Neural cell (in vitro differentiated cells): ENCODE measurements around the gene PARVA. TPM values are rescaled to one million over a fixed set of nuclear protein-coding genes. Genes with fewer than 3 reads are reported as not detected.

Source experiments
- H2AFZ ChIP-seq: fragments of 200-600, 300-800 bp; sonication (generic), shearing (Covaris generic); 2 replicates; pipeline ENCODE4 v1.6.0; 2014; ENCODE audit warnings: low read depth, mild to moderate bottlenecking, antibody characterized with exemption, low read length, moderate library complexity
- H3F3A ChIP-seq: fragments of 200-600 bp; shearing (Covaris generic); 2 replicates; pipeline ENCODE4 v1.6.1; 2016; ENCODE audit warnings: mild to moderate bottlenecking, moderate library complexity, mixed read lengths, antibody characterized with exemption, low read length; ENCODE audit not compliant: insufficient read depth, poor library complexity, severe bottlenecking
- H3K27ac ChIP-seq: fragments of 200-600, 300-800 bp; sonication (generic), shearing (Covaris generic); 2 replicates; pipeline ENCODE4 v1.5.1; 2014; ENCODE audit warnings: mild to moderate bottlenecking, low read length, moderate library complexity
- H3K27me3 ChIP-seq: fragments of 300-800, 200-600 bp; sonication (generic), shearing (Covaris generic); 2 replicates; pipeline ENCODE4 v1.6.0; 2014; ENCODE audit warnings: mild to moderate bottlenecking, low read depth, low read length, moderate library complexity; ENCODE audit not compliant: insufficient read depth
- H3K36me3 ChIP-seq: fragments of 300-800, 200-600 bp; sonication (generic), shearing (Covaris generic); 2 replicates; pipeline ENCODE4 v1.5.1; 2014; ENCODE audit warnings: mild to moderate bottlenecking, antibody characterized with exemption, low read length, moderate library complexity; ENCODE audit not compliant: insufficient read depth
- H3K4me2 ChIP-seq: fragments of 300-800, 200-600 bp; sonication (generic), shearing (Covaris generic); 2 replicates; pipeline ENCODE4 v1.6.0; 2014; ENCODE audit warnings: mild to moderate bottlenecking, low read length
- H3K4me3 ChIP-seq: fragments of 300-800, 200-600 bp; sonication (generic), shearing (Covaris generic); 2 replicates; pipeline ENCODE4 v1.5.1; 2014; ENCODE audit warnings: mild to moderate bottlenecking, low read length, moderate library complexity
- H3K79me2 ChIP-seq: fragments of 200-600 bp; shearing (Covaris generic); replicated peaks from 2 replicates; pipeline ENCODE4 v1.6.0; 2014; ENCODE audit warnings: mild to moderate bottlenecking, low read length, moderate library complexity; ENCODE audit not compliant: insufficient read depth
- H3K9ac ChIP-seq: fragments of 300-800, 200-600 bp; sonication (generic), shearing (Covaris generic); 2 replicates; pipeline ENCODE4 v1.6.1; 2016; ENCODE audit warnings: mild to moderate bottlenecking, low read length, mixed read lengths
- H3K9me2 ChIP-seq: fragments of 200-600 bp; shearing (Covaris generic); 2 replicates; pipeline ENCODE4 v1.6.1; 2016; ENCODE audit warnings: mild to moderate bottlenecking, low read length, mixed read lengths; ENCODE audit not compliant: insufficient read depth
- H3K9me3 ChIP-seq: fragments of 200-600, 300-800 bp; sonication (generic), shearing (Covaris generic); 2 replicates; pipeline ENCODE4 v1.6.1; 2016; ENCODE audit warnings: mild to moderate bottlenecking, mixed run types, low read length, moderate library complexity, mixed read lengths
- H4K20me1 ChIP-seq: fragments of 200-600 bp; shearing (Covaris generic); 2 replicates; pipeline ENCODE4 v1.6.1; 2016; ENCODE audit warnings: mild to moderate bottlenecking, mixed run types; ENCODE audit not compliant: insufficient read depth
- EP300 ChIP-seq: fragments of 450-650 bp; conservative IDR thresholded peaks from 2 replicates; pipeline ENCODE4 v1.6.1; 2014; ENCODE audit warnings: antibody characterized with exemption, mild to moderate bottlenecking, moderate library complexity; ENCODE audit not compliant: poor library complexity, severe bottlenecking
- EZH2 ChIP-seq: fragments of 200-600, 300-800 bp; shearing (Covaris generic), sonication (generic); IDR thresholded peaks from 2 replicates; pipeline ENCODE4 v1.6.1; 2014; ENCODE audit warnings: antibody characterized with exemption, low read length, borderline replicate concordance, mild to moderate bottlenecking; ENCODE audit not compliant: insufficient read depth, poor library complexity, severe bottlenecking
- MXI1 ChIP-seq: fragments of 450-650 bp; conservative IDR thresholded peaks from 2 replicates; pipeline ENCODE4 v1.6.1; 2014; ENCODE audit warnings: antibody characterized with exemption, mild to moderate bottlenecking; ENCODE audit not compliant: poor library complexity, severe bottlenecking
- POLR2AphosphoS5 ChIP-seq: IDR thresholded peaks from 2 replicates; pipeline ENCODE4 v1.6.1; 2012
- RAD21 ChIP-seq: fragments of 450-650 bp; conservative IDR thresholded peaks from 2 replicates; pipeline ENCODE4 v1.6.1; 2014; ENCODE audit warnings: antibody characterized with exemption, mild to moderate bottlenecking, moderate library complexity
- SMC3 ChIP-seq: fragments of 450-650 bp; conservative IDR thresholded peaks from 2 replicates; pipeline ENCODE4 v1.6.1; 2014; ENCODE audit warnings: antibody characterized with exemption, mild to moderate bottlenecking, moderate library complexity; ENCODE audit not compliant: poor library complexity
- TAF1 ChIP-seq: IDR thresholded peaks from 2 replicates; pipeline ENCODE4 v1.6.1; 2012; ENCODE audit warnings: low read depth
- polyA plus RNA-seq: library from polyadenylated mRNA; depleted of rRNA; stranded (reverse); fragments of >200 nt; gene quantifications from 2 replicates; pipeline ENCODE4 v1.2.3, GENCODE V29; 2014
- TF ChIP-seq, protein P1 (sequence below): IDR thresholded peaks from 2 replicates; pipeline ENCODE4 v1.6.1; 2012; ENCODE audit warnings: borderline replicate concordance
- TF ChIP-seq, protein P2 (sequence below): fragments of 450-650 bp; IDR thresholded peaks from 2 replicates; pipeline ENCODE4 v1.5.1; 2014; ENCODE audit warnings: antibody characterized with exemption, mild to moderate bottlenecking, moderate library complexity; ENCODE audit not compliant: poor library complexity, severe bottlenecking

Gene PARVA
- polyA plus RNA-seq, 1 donor from 2014 or later = 0.94 TPM

DNA sequence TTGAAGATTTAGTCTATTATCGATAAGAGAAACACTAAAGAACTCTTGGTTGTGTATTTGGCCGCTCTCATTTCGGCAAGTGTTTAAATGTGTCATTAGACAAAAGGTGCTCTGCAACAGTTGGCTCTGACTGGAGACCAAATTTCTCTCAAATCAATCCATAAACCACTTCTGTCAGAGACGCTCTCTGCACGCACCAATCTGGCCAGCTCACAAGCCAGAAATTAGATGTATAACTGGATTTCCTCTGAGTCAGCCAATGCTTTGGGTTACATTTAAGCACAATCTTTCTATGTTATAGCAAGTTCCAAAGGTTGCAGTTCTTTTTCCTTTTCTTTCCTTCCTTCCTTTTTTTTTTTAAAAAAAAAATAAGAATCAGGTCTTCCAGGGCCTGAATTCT, 17.6 kb upstream of the PARVA start:
- Histone ChIP-seq H3F3A (no peaks in the 10 kb centered on the region), H3K4me2 (no peak overlapping the region), H3K27ac (no peak overlapping the region), H4K20me1 (no peaks in the 10 kb centered on the region), H3K9me3 (no peaks in the 10 kb centered on the region), H3K79me2 (no peaks in the 10 kb centered on the region), H3K36me3 (no peaks in the 10 kb centered on the region), H2AFZ (no peak overlapping the region), H3K27me3 (no peaks in the 10 kb centered on the region), H3K9ac (no peak overlapping the region), H3K4me3 (no peak overlapping the region), H3K9me2 (no peaks in the 10 kb centered on the region)
- TF ChIP-seq RAD21 (no peak), SMC3 (no peak), MXI1 (no peak), EP300 (no peak), EZH2 (no peak), POLR2AphosphoS5 (no peak), TAF1 (no peak)
- TF ChIP-seq, protein P1, sequence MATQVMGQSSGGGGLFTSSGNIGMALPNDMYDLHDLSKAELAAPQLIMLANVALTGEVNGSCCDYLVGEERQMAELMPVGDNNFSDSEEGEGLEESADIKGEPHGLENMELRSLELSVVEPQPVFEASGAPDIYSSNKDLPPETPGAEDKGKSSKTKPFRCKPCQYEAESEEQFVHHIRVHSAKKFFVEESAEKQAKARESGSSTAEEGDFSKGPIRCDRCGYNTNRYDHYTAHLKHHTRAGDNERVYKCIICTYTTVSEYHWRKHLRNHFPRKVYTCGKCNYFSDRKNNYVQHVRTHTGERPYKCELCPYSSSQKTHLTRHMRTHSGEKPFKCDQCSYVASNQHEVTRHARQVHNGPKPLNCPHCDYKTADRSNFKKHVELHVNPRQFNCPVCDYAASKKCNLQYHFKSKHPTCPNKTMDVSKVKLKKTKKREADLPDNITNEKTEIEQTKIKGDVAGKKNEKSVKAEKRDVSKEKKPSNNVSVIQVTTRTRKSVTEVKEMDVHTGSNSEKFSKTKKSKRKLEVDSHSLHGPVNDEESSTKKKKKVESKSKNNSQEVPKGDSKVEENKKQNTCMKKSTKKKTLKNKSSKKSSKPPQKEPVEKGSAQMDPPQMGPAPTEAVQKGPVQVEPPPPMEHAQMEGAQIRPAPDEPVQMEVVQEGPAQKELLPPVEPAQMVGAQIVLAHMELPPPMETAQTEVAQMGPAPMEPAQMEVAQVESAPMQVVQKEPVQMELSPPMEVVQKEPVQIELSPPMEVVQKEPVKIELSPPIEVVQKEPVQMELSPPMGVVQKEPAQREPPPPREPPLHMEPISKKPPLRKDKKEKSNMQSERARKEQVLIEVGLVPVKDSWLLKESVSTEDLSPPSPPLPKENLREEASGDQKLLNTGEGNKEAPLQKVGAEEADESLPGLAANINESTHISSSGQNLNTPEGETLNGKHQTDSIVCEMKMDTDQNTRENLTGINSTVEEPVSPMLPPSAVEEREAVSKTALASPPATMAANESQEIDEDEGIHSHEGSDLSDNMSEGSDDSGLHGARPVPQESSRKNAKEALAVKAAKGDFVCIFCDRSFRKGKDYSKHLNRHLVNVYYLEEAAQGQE = no peak
- TF ChIP-seq, protein P2, sequence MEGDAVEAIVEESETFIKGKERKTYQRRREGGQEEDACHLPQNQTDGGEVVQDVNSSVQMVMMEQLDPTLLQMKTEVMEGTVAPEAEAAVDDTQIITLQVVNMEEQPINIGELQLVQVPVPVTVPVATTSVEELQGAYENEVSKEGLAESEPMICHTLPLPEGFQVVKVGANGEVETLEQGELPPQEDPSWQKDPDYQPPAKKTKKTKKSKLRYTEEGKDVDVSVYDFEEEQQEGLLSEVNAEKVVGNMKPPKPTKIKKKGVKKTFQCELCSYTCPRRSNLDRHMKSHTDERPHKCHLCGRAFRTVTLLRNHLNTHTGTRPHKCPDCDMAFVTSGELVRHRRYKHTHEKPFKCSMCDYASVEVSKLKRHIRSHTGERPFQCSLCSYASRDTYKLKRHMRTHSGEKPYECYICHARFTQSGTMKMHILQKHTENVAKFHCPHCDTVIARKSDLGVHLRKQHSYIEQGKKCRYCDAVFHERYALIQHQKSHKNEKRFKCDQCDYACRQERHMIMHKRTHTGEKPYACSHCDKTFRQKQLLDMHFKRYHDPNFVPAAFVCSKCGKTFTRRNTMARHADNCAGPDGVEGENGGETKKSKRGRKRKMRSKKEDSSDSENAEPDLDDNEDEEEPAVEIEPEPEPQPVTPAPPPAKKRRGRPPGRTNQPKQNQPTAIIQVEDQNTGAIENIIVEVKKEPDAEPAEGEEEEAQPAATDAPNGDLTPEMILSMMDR = no peak

DNA sequence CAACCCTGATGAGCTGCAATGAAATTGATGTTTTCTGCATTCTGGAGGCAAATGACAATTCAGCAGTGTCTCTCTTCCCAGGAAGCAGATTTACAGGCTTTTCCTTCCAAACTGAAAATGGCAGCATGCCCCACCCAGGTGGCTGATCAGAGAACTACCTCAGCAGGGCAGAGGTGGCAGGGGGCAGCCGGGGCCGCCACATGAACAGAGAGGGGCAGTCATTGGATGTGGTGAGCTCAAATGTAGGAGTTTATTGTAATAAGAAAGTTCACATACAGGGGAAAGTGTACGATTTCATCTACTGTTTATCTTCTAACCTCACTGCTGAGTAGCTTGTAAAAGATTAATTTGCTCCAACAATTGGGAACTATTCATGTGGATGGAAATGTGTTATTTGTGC, 15.7 kb upstream of the PARVA start:
- H3K4me2 ChIP-seq = no peak overlapping the region
- no peak overlapping the region for H3K9ac ChIP-seq
- no peaks in the 10 kb centered on the region for H3K9me2 ChIP-seq
- no peaks in the 10 kb centered on the region for H3K36me3 ChIP-seq
- H2AFZ ChIP-seq = no peak overlapping the region
- no peak overlapping the region for H3K27ac ChIP-seq
- H3K9me3 ChIP-seq = no peaks in the 10 kb centered on the region
- H3K27me3 ChIP-seq = no peaks in the 10 kb centered on the region
- no peaks in the 10 kb centered on the region for H3K79me2 ChIP-seq
- no peaks in the 10 kb centered on the region for H3F3A ChIP-seq
- H4K20me1 ChIP-seq = no peaks in the 10 kb centered on the region
- TF ChIP-seq, protein P2 = no peak
- TF ChIP-seq TAF1 (no peak), SMC3 (no peak), EZH2 (no peak), RAD21 (no peak), EP300 (no peak), POLR2AphosphoS5 (no peak), MXI1 (no peak)
- TF ChIP-seq, protein P1 = no peak
- H3K4me3 ChIP-seq = no peak overlapping the region
